NCI-H345 treated with DMSO at 0.1 percent for 48 hours (cell line): ENCODE results near the gene MANEA.
"Not testable (repeated sequence)": the region's sequence is repeated elsewhere in the genome, so short reads cannot be mapped to it uniquely, and the experiment has no call there.

Experiments
- DNase-seq: peaks from one replicate; lab custom pipeline; 2025; ENCODE audit not compliant: unreplicated experiment; lab: John Stamatoyannopoulos, UW

Gene MANEA

GRCh38 chr6:95577304-95578105, at the start of gene MANEA:
Gene MANEA, plus strand, starts transcription at chr6:95577535. Its CDS starts 8,905 bp downstream, at chr6:95586440.
- DNase-seq, result peak; percentile 69

GRCh38 chr6:95529762-95530161, 47.6 kb upstream of the MANEA start:
- no peak for DNase-seq

- DNase-seq, result no peak
Measured at GRCh38 chr6:95530176-95530819, 47.0 kb upstream of the MANEA start.

GRCh38 chr6:95543798-95544197, 33.5 kb upstream of the MANEA start:
- no peak for DNase-seq

- no peak for DNase-seq
Measured at GRCh38 chr6:95544517-95545225, 32.7 kb upstream of the MANEA start.

GRCh38 chr6:95545226-95545625, 32.1 kb upstream of the MANEA start:
- DNase-seq, result no peak

GRCh38 chr6:95545686-95546085, 31.6 kb upstream of the MANEA start:
- DNase-seq, result no peak

GRCh38 chr6:95546148-95546547, 31.2 kb upstream of the MANEA start:
- no peak for DNase-seq

GRCh38 chr6:95547043-95547442, 30.3 kb upstream of the MANEA start:
- no peak for DNase-seq

GRCh38 chr6:95548188-95548786, 29.0 kb upstream of the MANEA start:
- no peak for DNase-seq

- DNase-seq, result no peak
Measured at GRCh38 chr6:95551678-95552324, 25.5 kb upstream of the MANEA start.

- no peak for DNase-seq
Measured at GRCh38 chr6:95553880-95554279, 23.5 kb upstream of the MANEA start.

- not testable (repeated sequence) for DNase-seq
Measured at GRCh38 chr6:95560956-95561355, 16.4 kb upstream of the MANEA start.

GRCh38 chr6:95569560-95569959, 7.8 kb upstream of the MANEA start:
- DNase-seq, result no peak

- no peak for DNase-seq
Measured at GRCh38 chr6:95572098-95572497, 5.2 kb upstream of the MANEA start.

GRCh38 chr6:95574811-95575210, 2.5 kb upstream of the MANEA start:
- no peak for DNase-seq

- DNase-seq, result peak; percentile 50
Measured at GRCh38 chr6:95576218-95576997, 927 bp upstream of the MANEA start.

- no peak for DNase-seq
Measured at GRCh38 chr6:95576998-95577303, 384 bp upstream of the MANEA start.

- DNase-seq, result no peak
Measured at GRCh38 chr6:95578106-95578410, 723 bp downstream of the MANEA start.

GRCh38 chr6:95581073-95581472, 3.7 kb downstream of the MANEA start:
- DNase-seq, result no peak

GRCh38 chr6:95584226-95584625, 6.9 kb downstream of the MANEA start:
- DNase-seq, result not testable (repeated sequence)
